Ramos (cell line): ENCODE data around the gene PTPRS.
"Not testable (repeated sequence)": the region's sequence is repeated elsewhere in the genome, so short reads cannot be mapped to it uniquely, and the experiment has no call there.

Experiments used
- in situ Hi-C: fragments of 300-500 bp; cut with MboI; formaldehyde crosslinking; loops from one replicate; pipeline ENCODE4 v1.14.3; 2022; ENCODE audit warnings: low sequenced_read_pairs; ENCODE audit not compliant: unreplicated experiment

The PTPRS gene

DNA sequence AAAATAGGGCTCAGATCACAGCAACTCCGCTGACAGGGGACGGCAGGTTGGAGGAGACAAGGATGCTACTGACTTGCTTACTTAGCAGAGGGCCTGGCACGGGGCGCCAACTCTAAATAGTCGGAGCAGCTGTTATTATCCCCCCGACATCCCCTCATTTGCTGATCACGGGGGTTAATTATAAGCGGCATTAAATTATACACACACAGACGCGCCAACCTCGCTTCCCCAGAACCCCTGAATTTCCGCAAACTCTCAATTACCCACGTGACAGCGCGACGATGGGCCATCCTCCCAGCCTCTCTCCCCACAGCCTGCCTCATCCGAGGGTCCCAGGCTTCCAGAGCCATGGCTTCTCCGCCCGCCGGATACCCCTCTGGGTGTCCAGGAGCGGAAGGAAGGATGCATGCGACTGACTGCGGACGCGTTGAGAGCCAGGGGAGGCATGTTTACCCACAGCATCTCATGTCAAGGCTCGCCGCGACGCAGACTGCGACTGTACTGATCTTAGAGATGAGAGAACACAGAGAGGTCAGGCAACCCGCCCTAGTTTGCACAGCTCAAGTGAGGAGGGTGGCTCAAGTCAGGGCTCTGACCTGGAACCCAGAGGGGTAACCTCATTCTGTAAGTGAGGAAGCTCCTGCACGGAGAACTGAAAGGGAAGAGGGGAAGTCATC is 5.7 kb downstream of the PTPRS start:
- in situ Hi-C loops: no loop called here

DNA sequence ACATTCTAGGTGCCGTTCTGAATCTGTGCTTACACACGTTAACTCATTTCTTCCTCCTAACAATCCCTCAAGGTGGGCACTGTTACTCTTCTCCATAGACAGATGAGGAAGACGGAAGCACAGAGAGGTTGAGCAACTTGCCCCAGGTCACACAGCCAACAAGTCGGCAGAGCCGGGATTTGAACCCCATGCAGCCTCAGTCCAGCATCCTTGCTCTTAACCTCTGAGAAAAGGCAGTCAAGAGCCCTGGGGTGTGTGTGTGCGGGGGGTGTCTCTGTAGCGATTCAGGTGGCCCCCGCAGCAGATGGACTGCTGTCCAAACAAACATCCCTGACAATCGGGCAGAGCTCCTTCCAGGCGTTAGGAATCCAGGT is 6.3 kb downstream of the PTPRS start:
- in situ Hi-C loops: no loop called here

DNA sequence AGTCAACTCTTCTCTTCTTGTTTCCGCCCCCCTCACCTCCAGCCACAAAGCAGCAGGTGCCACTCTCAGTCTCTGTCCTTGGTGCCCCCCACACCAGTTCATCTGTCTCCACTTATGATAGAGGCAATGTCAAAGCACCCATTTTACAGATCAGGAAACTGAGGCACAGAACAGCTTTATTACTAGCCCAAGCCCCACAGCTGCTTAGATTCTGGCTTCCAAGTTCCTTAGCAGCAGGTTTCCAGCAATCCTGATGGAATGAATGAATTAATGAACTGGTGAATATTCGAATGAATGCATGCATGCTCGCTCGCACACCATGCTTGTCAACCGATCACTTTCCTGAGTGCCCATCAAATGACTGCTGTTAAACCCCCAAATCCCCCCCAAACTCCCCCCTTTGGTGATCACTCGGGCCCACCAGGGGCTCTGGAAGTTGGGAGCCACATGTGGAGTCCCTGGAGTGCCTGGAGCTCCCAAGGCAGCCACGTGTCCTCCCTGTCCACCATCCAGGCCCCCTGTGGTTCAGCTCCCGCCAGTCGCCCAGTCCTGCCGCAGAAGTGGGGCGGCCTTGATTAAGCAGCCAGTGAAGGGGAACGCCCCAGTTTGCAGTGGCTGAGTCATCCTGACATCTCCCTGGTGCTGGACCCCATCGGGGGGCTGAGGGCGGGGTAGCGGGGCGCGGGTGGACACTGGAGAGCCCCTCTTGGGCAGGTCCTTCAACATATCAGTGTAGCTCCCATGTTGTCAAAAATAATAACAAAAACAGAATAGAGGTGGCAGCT is 6.8 kb downstream of the PTPRS start:
- in situ Hi-C loops: no loop called here

DNA sequence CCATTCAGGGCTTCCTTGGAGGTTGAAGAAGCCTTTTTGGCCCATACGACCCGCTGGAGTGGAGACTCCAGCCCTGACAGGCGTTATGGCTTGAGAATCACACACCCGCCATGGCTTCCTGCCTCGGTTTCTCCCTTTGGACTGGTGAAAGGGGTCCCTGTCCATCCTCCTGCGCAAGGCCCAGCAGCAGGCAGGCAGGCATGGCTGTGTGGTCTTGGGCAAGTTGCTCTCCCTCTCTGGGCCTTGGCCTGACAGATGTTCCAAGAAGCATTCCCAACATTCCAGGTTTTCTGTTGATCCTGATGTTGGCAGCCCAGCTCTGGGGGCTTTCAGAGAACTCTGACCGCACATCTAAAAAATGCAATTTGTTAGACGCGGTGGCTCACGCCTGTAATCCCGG is 8.1 kb downstream of the PTPRS start:
- in situ Hi-C loops: no loop called here

DNA sequence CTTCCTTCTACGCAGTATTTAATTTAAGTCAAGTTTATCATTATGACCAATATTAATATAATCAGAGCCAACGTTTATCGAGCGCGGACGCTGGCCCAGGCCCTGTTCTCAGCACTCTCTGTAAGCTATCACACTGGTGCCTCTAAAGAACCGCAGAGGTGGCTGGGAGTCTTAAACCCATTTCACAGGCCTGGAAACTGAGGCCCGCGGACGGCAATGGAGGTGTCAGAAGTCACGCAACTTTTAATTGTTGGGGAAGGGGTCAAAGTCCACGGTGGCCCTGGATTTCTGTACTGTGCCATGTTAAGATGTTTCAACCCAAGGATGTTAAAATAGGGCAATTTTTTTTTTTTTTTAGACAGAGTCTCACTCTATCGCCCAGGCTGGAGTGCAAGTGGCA is 8.8 kb downstream of the PTPRS start:
- in situ Hi-C loops: no loop called here

DNA sequence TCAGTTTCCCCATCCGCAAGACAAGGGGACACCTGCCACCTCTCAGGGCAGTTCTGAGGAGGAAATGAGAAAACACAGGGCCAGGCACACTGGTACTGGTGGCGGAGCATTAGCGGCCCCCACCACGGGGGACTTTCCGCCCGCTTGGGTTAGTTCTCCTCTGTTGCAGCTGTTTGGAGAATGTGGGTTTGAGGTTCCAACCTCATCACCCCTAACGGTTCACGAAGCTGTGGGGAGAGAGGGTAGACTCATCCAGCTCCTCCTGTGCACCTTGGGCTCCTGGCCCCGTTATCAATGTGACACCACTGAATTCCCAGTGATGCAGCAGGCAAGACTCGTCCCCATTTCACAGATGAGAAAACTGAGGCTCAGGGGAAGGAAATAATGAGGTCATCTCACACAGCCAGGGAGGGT is 10.3 kb downstream of the PTPRS start:
- in situ Hi-C loops: no loop called here

DNA sequence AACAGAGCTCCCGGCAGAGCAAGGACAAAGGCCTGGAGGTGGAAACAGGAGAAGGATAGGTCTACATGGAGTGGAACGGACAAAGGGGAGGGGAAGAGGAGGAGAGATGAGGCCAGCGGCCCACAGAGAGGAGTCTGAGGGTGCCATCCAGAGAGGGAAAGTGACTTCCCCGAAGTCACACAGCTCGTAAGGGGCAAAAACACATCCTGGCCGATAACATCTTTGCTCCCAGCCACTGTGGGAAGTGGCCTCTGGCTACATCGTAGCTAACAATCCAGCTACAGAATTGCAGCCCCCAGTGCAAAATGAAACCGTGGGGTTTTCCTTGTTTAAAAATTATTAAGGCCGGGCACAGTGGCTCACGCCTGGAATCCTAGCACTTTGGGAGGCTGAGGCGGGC is 11.5 kb downstream of the PTPRS start:
- in situ Hi-C loops: no loop called here

DNA sequence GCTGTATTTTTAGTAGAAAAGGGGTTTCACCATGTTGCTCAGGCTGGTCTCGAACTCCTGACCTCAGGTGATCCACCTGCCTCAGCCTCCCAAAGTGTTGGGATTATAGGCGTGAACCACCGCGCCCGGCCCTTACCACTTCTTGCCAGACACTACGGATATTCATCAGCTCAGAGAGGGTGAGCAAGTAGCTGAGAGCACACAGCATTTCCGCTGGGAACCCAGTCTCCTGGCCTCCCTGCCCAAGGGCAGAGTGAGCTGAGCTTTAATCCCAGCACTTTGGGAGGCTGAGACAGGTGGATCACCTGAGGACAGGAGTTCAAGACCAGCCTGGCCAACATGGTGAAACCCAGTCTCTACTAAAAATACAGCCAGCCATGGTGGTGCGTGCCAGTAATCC is 12.2 kb downstream of the PTPRS start:
- in situ Hi-C loops: not testable (repeated sequence)

DNA sequence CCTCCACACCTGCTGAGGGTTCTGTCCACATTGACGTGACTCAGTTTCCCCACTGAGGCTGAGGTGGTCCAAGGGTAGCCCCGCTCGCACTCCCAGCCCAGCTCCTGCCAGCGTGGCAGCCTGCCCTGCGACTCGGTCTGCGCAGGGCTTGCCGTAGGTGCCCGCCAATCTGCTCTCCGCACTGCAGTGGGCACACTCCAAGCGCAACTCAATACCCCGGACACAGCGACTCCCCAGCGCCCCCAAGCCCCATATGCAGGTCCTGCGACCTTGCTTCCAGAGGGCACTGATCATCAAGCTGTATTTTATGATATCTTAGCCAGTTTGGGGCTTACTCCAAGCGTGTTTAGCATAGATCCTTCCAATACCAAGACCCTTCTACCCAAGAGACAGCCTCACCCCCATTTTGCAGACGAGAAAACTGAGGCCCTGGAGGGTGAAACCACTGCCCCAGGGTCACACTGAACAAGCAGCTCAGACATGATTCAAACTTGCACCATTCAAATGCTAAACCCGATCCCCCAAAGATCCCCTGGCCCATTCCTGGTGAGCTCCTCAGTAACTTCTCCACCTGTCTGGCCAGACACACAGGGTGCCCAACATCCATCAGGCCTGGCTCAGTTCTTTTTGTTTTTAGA is 13.5 kb downstream of the PTPRS start:
- in situ Hi-C loops: no loop called here

DNA sequence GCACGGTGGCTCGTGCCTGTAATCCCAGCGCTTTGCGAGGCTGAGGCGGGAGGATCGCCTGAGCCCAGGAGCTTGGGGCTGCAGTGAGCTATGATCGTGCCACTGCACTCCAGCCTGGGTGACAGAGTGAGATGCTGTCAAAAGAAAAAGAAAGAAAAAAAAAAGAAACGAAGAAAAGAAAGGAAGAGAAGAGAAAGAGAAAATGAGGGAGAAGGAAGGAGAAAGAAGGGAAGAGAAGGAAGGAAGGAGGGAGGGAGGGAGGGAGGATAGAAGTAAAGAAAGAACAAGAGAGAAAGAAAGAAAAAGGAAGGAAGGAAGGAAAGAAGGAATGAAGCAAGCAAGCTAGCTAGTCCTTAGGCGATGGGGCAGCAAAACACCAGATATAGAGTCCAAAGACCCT is 14.1 kb downstream of the PTPRS start:
- in situ Hi-C loops: no loop called here

DNA sequence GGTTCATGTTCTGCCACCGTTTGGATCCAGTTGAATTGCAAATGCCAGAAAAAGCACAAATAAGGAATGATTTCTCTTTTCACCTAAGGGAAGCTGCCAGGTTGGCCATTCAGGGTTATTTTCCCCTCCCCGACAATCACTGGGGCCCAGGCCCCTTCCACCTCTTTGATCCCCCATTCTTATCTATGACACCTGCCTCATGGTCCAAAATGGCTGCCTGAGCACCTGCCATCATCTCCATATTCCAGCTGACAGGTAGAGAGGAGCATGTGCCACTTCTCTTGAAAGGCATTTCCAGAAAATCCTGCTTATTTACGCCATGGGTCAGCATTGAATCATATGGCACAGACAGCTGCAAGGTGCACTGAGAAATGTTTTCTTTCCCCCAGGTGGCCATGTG is 15.7 kb downstream of the PTPRS start:
- in situ Hi-C loops: no loop called here

DNA sequence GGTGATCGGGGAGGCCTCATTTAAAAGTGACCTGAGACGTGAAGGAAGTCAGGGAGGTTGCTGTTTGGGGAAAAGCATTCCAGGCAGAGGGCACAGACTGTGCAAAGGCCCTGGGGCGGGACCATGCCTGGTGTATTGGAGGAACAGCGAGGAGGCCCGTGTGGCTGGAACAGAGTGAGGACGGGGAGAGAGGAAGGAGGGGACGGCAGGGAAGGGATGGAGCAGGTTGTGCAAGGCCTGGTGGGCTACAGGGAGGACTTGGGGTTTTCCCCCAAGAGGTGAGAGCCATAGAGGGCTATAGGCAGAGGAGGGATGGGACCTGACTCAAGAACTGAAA is 17.2 kb downstream of the PTPRS start:
- in situ Hi-C loops: no loop called here

DNA sequence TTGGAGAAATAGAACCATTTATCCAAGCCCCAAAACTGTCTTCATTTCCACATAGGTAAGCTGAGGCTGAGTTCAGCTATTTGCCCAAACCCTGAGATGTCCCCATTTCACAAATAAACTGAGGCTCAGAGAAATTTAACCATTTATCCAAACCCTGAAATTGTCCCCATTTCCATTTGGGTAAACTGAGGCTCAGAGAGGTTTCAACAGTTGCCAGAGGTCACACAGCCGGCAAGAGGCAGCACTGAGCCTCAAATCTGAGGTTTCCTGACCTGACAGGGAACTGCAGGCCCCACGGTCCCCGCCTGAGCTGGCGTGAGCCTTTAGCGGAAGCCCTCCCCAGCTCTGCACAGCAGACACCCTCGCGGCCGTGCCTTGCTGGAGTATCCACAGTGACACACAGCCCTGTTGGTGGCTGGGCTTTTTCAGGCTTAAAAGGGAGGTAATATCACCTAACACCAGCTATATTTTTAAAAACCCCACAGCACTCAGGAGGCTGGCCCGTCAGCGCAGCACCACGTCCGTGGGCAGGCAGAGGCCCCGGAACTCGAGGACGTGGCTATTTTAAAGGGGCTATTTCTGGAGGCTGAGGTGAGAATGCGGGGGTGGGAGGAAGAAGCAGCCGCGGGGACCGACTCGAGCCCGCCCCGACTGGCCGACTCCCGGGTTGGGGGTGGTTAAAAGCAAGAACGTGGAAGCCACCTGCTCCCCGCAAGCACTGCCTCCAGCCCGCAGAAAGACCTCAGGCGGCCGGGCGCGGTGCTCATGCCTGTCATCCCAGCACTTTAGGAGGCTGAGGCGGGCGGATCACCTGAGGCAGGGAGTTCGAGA is 18.5 kb downstream of the PTPRS start:
- in situ Hi-C loops: no loop called here

DNA sequence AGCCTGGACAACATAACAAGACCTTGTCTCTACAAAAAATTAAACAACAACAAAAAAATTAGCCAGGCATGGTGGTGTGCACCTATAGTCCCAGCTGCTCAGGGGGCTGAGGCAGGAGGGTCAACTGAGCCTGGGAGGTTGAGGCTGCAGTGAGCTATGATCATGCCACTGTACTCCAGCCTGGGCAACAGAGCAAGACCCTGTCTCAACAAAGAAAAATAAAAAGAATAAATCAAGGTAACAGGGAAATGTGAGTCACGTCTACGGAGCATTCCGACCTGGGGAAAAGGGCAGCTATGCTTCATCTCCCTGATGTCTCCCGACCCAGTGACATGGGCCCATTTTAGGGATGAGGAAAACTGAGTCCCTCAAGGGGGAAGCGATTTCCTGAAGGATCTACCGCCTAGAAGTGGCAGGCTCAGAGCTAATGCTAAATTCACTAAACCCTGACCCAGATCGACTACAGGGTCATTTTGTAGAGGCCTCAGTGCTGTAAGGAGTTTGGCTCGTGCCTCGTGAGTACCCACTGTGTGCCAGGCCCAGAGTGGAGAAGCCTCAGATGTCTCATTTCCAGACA is 19.5 kb downstream of the PTPRS start:
- in situ Hi-C loops: no loop called here

DNA sequence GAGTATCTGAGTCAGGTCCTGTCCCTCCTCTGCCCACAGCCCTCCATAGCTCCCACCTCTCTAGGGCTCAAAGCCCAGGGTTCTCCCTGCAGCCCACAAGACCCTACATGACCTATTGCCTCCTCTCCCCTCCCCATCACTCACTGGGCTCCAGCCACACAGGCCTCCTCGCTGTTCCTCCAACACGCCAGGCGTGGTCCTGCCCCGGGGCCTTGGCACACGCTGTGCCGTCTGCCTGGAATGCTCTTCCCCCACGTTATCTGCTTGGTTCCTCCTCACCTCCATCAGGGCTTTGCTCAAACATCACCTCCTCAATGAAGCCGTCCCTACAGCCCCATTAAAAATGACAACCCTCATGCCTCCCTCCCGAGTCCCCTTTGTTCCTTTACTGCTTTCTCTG is 21.1 kb downstream of the PTPRS start:
- in situ Hi-C loops: no loop called here

DNA sequence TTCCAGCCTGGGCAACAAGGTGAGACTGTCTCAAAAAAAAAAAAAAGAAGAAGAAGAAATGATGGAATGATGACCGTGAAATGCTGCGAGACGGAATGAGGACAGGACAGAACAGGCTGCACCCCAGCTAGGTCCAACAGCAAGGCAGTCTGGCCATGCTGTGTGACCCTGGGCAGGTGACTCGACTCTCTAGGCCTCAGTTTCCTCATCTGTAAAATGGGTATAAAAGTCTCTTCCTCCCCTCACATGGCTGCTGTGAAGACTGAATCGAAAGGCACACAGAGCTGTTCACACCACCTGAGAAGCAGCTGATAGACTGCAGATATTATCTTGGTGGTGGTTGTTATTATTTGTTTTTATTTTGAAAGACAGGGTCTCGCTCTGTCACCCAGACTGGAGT is 22.3 kb downstream of the PTPRS start:
- in situ Hi-C loops: no loop called here

DNA sequence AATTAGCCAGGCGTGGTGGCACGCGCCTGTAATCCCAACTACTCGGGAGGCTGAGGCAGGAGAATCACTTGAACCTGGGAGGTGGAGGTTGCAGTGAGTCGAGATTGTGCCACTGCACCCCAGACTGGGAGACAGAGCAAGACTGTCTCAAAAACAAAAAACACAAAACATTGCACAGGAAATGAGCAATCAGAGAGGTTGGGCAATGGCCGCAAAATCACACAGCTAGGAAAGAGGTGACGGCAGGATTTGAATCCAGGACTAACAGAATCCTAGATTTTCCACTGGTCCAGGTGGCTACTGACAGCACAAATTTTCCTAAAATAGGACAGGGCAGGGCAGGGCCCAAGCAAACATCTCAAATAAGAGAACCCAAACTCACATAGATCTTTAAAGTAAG is 23.3 kb downstream of the PTPRS start:
- in situ Hi-C loops: no loop called here

DNA sequence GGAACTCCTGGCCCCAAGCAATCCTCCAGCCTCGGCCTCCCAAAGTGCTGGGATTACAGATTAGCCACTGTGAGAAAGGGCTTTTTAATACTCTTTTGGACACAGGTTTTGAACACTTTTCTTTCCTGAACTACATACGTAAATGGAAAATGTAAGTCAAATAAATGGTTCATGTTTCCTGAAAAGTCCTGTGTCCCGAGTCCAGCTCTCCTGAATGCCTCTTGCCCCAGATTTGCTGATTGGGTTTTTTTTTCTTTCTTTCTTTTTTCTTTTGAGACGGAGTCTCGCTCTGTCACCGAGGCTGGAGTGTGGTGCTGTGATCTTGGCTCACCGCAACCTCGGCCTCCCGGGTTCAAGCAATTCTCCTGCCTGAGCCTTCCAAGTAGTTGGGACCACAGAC is 24.5 kb downstream of the PTPRS start:
- in situ Hi-C loops: no loop called here

DNA sequence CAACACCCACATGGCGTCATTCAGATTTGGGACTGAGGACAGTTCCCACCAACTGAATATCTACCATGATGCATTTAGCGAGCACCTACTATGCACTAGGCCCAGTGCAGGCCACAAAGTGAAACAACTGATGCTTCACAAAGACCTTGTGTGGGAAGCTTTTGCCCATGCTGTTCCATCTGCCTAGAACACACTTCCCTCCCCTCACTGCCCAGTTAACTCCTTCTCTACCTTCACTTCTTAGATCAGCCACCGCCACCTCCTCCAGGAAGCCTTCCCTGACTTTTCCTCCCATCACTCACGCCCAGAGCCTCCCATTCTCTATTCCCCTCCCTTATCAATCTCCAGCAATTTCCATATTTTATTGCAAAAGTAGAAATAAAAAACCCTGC is 25.7 kb downstream of the PTPRS start:
- in situ Hi-C loops: no loop called here

DNA sequence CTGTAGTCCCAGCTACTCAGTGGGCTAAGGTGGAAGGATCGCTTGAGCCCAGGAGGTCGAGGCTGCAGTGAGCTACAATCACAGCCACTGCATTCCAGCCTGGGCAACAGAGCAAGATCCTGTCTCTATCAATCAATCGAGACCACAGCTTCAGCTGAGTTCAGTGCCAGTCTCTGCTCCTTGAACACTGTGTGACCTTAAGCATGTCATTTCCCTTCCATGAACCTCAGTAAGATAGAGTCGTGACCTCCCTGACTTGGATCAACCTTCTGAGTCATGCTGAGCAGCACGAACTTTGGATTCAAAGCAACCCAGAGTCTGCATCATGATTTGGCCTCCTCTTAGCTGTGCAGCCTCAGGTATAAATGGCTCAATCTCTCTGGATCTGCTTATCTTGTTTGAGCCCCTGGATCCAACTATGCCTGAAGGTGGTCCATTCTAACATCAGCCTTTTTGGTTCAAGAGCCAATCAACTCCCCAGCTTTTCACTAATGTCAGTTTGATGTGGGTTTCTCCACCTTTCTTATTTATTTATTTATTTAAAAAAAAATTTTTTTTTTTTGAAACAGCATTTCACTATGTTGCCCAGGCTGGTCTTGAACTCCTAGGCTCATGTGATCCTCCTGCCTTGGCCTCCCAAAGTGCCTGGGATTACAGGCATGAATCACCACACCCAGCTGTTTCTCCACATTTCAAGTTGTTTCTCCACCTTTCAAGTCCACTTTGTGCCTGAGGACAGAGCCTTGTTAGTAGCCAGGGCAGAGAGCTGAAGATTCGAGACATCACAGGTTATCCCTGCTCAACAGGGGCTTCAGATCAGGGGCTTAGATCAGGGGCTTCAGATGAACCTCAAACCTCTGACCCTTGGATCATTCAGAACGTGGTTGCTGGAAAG is 26.4 kb downstream of the PTPRS start:
- in situ Hi-C loops: no loop called here
